Karpas-422 (cell line): ENCODE measurements around the gene C15orf39. TPM values are rescaled to one million over a fixed set of nuclear protein-coding genes. Genes with fewer than 3 reads are reported as not detected.
"Not testable (repeated sequence)": the region's sequence is repeated elsewhere in the genome, so short reads cannot be mapped to it uniquely, and the experiment has no call there.

Experiments
- DNase-seq: peaks from one replicate; pipeline ENCODE4 v3.0.0-alpha.2; 2015
- H2AFZ ChIP-seq: fragments of 200-600 bp; sonication (generic); 2 replicates; pipeline ENCODE4 v1.6.1; 2014; ENCODE audit warnings: antibody characterized with exemption, low read length, mixed read lengths
- H3K27ac ChIP-seq: fragments of 200-600 bp; sonication (generic); 2 replicates; pipeline ENCODE4 v1.5.1; 2014; ENCODE audit warnings: mild to moderate bottlenecking, low read length, moderate library complexity
- H3K27me3 ChIP-seq: fragments of 200-600 bp; sonication (generic); 2 replicates; pipeline ENCODE4 v1.6.1; 2014; ENCODE audit warnings: low read length, mixed read lengths
- H3K36me3 ChIP-seq: fragments of 200-600 bp; sonication (generic); 2 replicates; pipeline ENCODE4 v1.6.1; 2014; ENCODE audit warnings: low read length, mixed read lengths; ENCODE audit not compliant: insufficient read depth
- H3K4me1 ChIP-seq: fragments of 200-600 bp; sonication (generic); 2 replicates; pipeline ENCODE4 v1.6.1; 2014; ENCODE audit warnings: mild to moderate bottlenecking, low read length, mixed read lengths
- H3K4me2 ChIP-seq: fragments of 200-600 bp; sonication (generic); 2 replicates; pipeline ENCODE4 v1.6.1; 2014; ENCODE audit warnings: low read length, low read depth, mild to moderate bottlenecking; ENCODE audit not compliant: poor library complexity, severe bottlenecking
- H3K4me3 ChIP-seq: fragments of 200-600 bp; sonication (generic); 2 replicates; pipeline ENCODE4 v1.5.1; 2014; ENCODE audit warnings: mild to moderate bottlenecking, antibody characterized with exemption, low read length, mixed read lengths
- H3K79me2 ChIP-seq: fragments of 200-600 bp; sonication (generic); 2 replicates; pipeline ENCODE4 v1.6.1; 2014; ENCODE audit warnings: mild to moderate bottlenecking, low read length, mixed read lengths
- H3K9ac ChIP-seq: fragments of 200-600 bp; sonication (generic); 2 replicates; pipeline ENCODE4 v1.6.0; 2014; ENCODE audit warnings: low read length
- H3K9me2 ChIP-seq: fragments of 200-600 bp; sonication (generic), shearing (Covaris generic); replicated peaks from 2 replicates; pipeline ENCODE4 v1.6.0; 2014; ENCODE audit warnings: mild to moderate bottlenecking, low read length, moderate library complexity; ENCODE audit not compliant: insufficient read depth
- H3K9me3 ChIP-seq: fragments of 300-700, 200-600 bp; sonication (generic); 2 replicates; pipeline ENCODE4 v1.6.1; 2014; ENCODE audit warnings: low read length, mixed read lengths
- H4K20me1 ChIP-seq: fragments of 200-600 bp; sonication (generic); 2 replicates; pipeline ENCODE4 v1.6.1; 2014; ENCODE audit warnings: mild to moderate bottlenecking, antibody characterized with exemption, low read length, low read depth; ENCODE audit not compliant: insufficient read depth
- total RNA-seq: library from RNA; depleted of rRNA; stranded (reverse); fragments of >200 nt; shearing (Covaris generic); gene quantifications from 2 replicates; pipeline ENCODE4 v1.2.3, GENCODE V29; 2014; ENCODE audit warnings: low replicate concordance

C15orf39 gene
- total RNA-seq, 1 experiment from 2014 or later: 11.3 TPM

DNA sequence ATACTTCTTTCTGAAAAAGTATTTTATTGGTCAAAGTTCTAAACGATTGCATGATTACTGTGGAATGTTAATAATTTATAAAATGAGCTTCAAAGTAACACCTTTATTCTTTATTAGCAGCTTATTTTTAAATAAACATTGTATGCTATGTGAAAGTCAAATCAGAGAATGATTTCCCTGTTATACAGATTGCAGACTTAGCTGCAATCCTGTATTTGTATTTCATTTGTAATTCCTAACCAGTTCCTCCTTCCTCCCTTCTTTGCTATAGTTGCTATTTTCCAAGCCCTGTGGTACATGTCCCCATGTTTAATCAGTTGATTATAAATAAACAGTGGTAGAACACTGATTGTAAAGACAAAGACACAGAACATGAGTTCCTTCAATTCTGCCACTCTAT lies 42.4 kb upstream of the C15orf39 start:
- no peaks in the 10 kb centered on the region for H3K36me3 ChIP-seq
- DNase-seq: no peak
- no peak overlapping the region for H3K4me2 ChIP-seq
- H3K9me2 ChIP-seq: no peaks in the 10 kb centered on the region
- H3K27me3 ChIP-seq: no peaks in the 10 kb centered on the region
- H3K79me2 ChIP-seq: no peaks in the 10 kb centered on the region
- no peaks in the 10 kb centered on the region for H3K4me1 ChIP-seq
- H3K4me3 ChIP-seq: no peak overlapping the region
- no peaks in the 10 kb centered on the region for H3K9me3 ChIP-seq
- no peak overlapping the region for H3K9ac ChIP-seq
- H4K20me1 ChIP-seq: no peaks in the 10 kb centered on the region
- no peak overlapping the region for H3K27ac ChIP-seq
- no peak overlapping the region for H2AFZ ChIP-seq

DNA sequence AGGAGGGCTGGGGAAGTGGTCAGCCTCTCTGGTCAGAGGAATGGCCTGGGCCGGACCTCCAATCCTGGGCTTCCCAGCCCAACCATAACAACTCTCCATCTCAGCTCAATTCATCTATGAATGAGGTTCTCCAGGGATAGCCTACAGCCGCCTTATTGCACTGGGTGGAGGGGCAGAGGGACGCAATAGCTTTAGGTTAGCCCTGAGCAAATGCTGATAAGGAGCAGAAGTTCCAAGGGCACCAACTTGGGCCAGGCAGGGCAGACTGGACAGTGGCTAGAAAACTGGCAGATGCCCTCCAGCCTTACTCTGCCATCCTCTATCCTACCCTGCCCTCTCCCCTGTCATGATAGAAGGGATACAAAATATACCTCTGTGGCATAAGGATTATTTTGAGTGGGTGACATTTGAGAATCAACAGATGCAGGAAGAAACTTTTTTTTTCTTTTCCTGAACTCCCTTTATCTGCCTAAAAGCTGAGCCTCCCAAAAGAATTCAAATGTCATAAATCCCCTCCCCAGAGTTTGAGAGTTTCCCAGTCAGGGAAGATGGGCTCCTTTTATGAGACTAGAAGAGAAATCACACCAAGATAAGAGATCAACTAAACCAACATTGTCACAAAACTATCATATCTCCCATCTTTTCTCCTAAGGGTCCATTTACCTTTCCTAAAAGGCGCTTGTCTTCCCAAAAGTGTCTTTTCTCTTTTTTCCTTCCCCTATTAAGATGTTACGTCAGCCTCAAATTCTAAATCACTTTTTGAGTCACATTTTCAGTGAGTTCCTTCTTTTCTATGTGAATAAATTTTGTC lies 40.4 kb upstream of the C15orf39 start:
- DNase-seq: no peak
- Histone ChIP-seq H3K36me3 (no peaks in the 10 kb centered on the region), H3K9me3 (no peaks in the 10 kb centered on the region), H3K9me2 (no peaks in the 10 kb centered on the region), H3K27ac (no peak overlapping the region), H3K4me3 (no peak overlapping the region), H3K4me1 (no peaks in the 10 kb centered on the region), H3K4me2 (no peak overlapping the region), H2AFZ (no peak overlapping the region), H3K79me2 (no peaks in the 10 kb centered on the region), H3K9ac (no peak overlapping the region), H4K20me1 (no peaks in the 10 kb centered on the region), H3K27me3 (no peaks in the 10 kb centered on the region)

DNA sequence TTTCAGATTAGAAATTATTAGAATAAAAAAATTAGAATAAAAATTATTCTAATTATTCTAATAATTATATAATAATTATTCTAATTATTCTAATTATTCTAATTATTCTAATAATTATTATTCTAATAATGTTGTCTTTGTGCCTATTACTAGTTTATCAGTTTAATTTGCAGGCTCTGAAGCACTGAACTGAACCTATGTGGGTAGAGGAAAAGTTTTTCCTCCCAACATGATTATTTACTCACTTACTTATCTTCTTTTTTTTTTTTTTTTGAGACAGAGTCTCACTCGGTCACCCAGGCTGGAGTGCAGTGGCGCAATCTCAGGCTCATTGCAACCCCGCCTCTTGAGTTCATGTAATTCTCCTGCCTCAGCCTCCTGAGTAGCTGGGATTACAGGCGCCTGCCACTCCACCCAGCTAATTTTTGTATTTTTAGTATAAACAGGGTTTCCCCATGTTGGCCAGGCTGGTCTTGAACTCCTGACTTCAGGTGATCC lies 39.7 kb upstream of the C15orf39 start:
- H2AFZ ChIP-seq: no peak overlapping the region
- H3K9me2 ChIP-seq: no peaks in the 10 kb centered on the region
- H4K20me1 ChIP-seq: no peaks in the 10 kb centered on the region
- H3K9ac ChIP-seq: no peak overlapping the region
- H3K4me1 ChIP-seq: no peaks in the 10 kb centered on the region
- DNase-seq: no peak
- H3K9me3 ChIP-seq: no peaks in the 10 kb centered on the region
- H3K27me3 ChIP-seq: no peaks in the 10 kb centered on the region
- H3K4me3 ChIP-seq: no peak overlapping the region
- no peaks in the 10 kb centered on the region for H3K79me2 ChIP-seq
- H3K27ac ChIP-seq: no peak overlapping the region
- H3K4me2 ChIP-seq: no peak overlapping the region
- no peaks in the 10 kb centered on the region for H3K36me3 ChIP-seq

- no peak overlapping the region for H3K4me2 ChIP-seq
Measured at GRCh38 chr15:75163150-75163564, 38.5 kb upstream of the C15orf39 start.

GRCh38 chr15:75164625-75165350 lies 36.9 kb upstream of the C15orf39 start:
- no peak overlapping the region for H3K4me3 ChIP-seq
- H3K27ac ChIP-seq: no peak overlapping the region
- H3K4me2 ChIP-seq: no peak overlapping the region
- H3K9me2 ChIP-seq: no peaks in the 10 kb centered on the region
- H3K9me3 ChIP-seq: no peaks in the 10 kb centered on the region
- no peaks in the 10 kb centered on the region for H3K4me1 ChIP-seq
- H3K27me3 ChIP-seq: no peaks in the 10 kb centered on the region
- H3K79me2 ChIP-seq: no peaks in the 10 kb centered on the region
- H3K36me3 ChIP-seq: no peaks in the 10 kb centered on the region
- no peak for DNase-seq
- H2AFZ ChIP-seq: no peak overlapping the region
- no peaks in the 10 kb centered on the region for H4K20me1 ChIP-seq
- H3K9ac ChIP-seq: no peak overlapping the region

More at GRCh38 chr15:75163150-75163564, 38.5 kb upstream of the C15orf39 start:
- no peaks in the 10 kb centered on the region for H3K27me3 ChIP-seq
- no peaks in the 10 kb centered on the region for H3K36me3 ChIP-seq
- no peaks in the 10 kb centered on the region for H3K4me1 ChIP-seq
- no peaks in the 10 kb centered on the region for H3K9me3 ChIP-seq
- no peaks in the 10 kb centered on the region for H4K20me1 ChIP-seq
- H3K79me2 ChIP-seq: no peaks in the 10 kb centered on the region
- H3K4me3 ChIP-seq: no peak overlapping the region
- H3K9ac ChIP-seq: no peak overlapping the region
- no peak overlapping the region for H2AFZ ChIP-seq
- H3K9me2 ChIP-seq: no peaks in the 10 kb centered on the region
- no peak for DNase-seq
- H3K27ac ChIP-seq: no peak overlapping the region

DNA sequence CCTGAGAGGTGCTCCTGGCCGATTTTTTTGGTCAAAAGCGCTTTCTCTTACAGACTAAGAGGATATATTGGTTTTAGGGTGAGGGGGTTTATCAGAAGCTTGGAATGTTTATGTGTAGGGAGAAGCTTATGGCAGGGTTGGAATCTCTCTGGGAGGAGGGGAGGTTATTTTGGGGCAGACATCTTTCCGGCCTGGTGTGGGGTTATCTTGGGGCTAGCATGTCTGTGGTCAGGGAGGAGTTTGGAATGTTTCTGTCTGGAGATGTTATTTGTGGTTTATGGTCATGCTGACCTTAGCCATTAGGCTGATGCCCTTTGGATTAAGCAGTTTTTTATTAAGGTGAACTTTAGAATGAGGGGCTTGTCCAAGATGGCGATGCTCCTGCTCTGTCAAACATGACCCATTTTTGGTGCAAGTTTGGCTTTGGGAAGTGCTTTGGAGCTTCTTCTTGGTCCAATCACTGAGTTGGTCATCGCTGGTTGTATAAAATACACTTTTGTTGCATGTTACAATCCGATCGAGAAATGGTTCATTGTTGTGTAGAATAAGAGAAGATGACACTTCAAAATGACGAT lies 35.1 kb upstream of the C15orf39 start:
- H3K4me1 ChIP-seq, H2AFZ ChIP-seq, H3K4me3 ChIP-seq, H3K9ac ChIP-seq, H3K79me2 ChIP-seq, H3K9me3 ChIP-seq, H3K27me3 ChIP-seq, H4K20me1 ChIP-seq, DNase-seq, H3K4me2 ChIP-seq, H3K9me2 ChIP-seq, H3K27ac ChIP-seq, H3K36me3 ChIP-seq: not testable (repeated sequence)

DNA sequence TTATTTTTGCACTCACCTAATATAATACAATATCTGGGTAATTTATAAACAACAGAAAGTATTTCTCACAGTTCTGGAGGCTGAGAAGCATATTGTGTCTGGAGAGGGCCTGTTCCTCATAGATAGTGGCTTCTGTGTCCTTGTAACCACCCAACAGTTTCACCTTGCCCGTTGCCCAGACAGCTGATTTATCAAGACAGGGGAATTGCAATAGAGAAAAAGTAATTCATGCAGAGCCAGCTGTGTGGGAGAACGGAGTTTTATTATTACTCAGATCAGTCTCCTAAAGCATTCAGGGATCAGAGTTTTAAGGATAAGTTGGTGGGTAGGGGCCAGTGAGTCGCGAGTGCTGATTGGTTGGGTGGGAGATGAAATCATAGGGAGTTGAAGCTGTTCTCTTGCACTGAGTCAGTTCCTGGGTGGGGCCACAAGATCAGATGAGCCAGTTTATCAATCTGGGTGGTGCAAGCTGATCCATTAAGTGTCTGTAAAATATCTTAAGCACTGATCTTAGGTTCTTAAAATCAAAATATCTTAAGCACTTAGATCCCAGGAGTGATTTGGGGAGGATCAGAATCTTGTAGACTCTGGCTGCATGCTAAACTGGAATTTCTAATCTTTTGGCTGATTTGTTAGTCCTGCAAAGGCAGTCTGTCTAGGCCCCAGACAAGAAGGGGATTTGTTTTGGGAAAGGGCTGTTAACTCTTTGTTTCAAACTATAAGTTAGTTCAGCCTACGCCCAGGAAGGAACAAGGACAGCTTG lies 33.9 kb upstream of the C15orf39 start:
- Histone ChIP-seq H3K79me2 (no peaks in the 10 kb centered on the region), H3K4me1 (no peaks in the 10 kb centered on the region), H3K9me2 (no peaks in the 10 kb centered on the region), H4K20me1 (no peaks in the 10 kb centered on the region), H3K4me2 (no peak overlapping the region), H3K27me3 (no peaks in the 10 kb centered on the region), H3K27ac (no peak overlapping the region), H3K9ac (no peak overlapping the region), H3K36me3 (no peaks in the 10 kb centered on the region), H3K9me3 (no peaks in the 10 kb centered on the region), H2AFZ (no peak overlapping the region), H3K4me3 (no peak overlapping the region)
- DNase-seq: no peak

GRCh38 chr15:75168374-75168773 lies 33.3 kb upstream of the C15orf39 start:
- no peak for DNase-seq
- Histone ChIP-seq H2AFZ (no peak overlapping the region), H4K20me1 (no peaks in the 10 kb centered on the region), H3K27me3 (no peaks in the 10 kb centered on the region), H3K4me2 (no peak overlapping the region), H3K4me1 (no peaks in the 10 kb centered on the region), H3K9ac (no peak overlapping the region), H3K36me3 (no peaks in the 10 kb centered on the region), H3K79me2 (no peaks in the 10 kb centered on the region), H3K9me3 (no peaks in the 10 kb centered on the region), H3K4me3 (no peak overlapping the region), H3K27ac (no peak overlapping the region), H3K9me2 (no peaks in the 10 kb centered on the region)
